Measurements from ENCODE around the gene TLE3. TPM values are rescaled to one million over a fixed set of nuclear protein-coding genes. Genes with fewer than 3 reads are reported as not detected.

Gene TLE3
- total RNA-seq, 1 donor from 2014 or later = 124 TPM

DNA sequence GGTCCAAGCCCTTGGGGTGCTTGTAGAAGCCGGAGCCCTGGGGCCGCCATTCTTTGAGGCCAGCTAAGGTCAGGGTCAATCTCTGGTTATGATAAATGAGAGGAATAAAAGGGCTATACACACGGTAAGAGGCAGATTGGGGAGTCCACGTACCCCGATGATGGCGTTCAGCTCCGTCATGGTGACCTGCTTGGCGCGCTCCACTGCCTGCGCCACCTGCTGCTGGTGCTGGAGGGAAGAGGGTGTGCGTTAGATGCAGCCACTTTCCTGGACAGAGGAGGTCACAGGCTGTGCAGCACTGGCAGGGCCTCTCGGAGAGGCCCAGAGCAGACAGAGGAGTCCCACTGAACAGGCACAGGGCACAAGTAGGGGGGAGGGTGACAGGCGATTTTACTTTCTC lies 23.3 kb downstream of the TLE3 start:
- peaks cover 21% of the 10 kb centered on the region for H3K4me1 Mint-ChIP-seq (ENCODE audit: low read depth)
- H3K9me3 Mint-ChIP-seq (ENCODE audit: low read depth) = no peaks in the 10 kb centered on the region
- no peak for DNase-seq (ENCODE audit: low spot score, unreplicated experiment)
- H3K36me3 Mint-ChIP-seq (ENCODE audit: insufficient read depth) = peaks cover 47% of the 10 kb centered on the region
- H3K27me3 Mint-ChIP-seq = no peaks in the 10 kb centered on the region
- no peak overlapping the region for H3K27ac Mint-ChIP-seq
- TF ChIP-seq, protein P1, sequence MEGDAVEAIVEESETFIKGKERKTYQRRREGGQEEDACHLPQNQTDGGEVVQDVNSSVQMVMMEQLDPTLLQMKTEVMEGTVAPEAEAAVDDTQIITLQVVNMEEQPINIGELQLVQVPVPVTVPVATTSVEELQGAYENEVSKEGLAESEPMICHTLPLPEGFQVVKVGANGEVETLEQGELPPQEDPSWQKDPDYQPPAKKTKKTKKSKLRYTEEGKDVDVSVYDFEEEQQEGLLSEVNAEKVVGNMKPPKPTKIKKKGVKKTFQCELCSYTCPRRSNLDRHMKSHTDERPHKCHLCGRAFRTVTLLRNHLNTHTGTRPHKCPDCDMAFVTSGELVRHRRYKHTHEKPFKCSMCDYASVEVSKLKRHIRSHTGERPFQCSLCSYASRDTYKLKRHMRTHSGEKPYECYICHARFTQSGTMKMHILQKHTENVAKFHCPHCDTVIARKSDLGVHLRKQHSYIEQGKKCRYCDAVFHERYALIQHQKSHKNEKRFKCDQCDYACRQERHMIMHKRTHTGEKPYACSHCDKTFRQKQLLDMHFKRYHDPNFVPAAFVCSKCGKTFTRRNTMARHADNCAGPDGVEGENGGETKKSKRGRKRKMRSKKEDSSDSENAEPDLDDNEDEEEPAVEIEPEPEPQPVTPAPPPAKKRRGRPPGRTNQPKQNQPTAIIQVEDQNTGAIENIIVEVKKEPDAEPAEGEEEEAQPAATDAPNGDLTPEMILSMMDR (IDR thresholded peaks at IDR 0.05; ENCODE audit: unreplicated experiment) = no peak
- H3K4me3 Mint-ChIP-seq (ENCODE audit: low read depth) = no peak overlapping the region

DNA sequence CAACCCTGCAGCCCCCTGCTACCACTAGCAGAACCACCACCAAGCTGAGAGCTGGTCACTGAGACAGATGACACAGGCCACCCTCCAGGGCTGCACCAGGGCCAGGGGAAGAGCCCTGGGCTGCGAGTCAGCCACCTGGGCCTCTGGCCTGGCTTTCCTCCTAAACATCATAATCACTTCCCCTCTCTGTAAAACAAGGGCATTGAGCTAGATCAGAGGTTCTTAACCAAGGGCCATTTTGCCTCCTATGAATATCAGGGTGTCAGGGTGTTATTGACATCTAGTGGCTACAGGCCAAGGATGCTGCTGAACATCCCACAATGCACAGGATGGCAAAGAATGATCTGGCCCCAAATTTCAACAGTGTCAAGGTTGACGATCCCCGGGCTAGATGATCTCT lies 25.2 kb downstream of the TLE3 start:
- no peaks in the 10 kb centered on the region for H3K27me3 Mint-ChIP-seq
- H3K36me3 Mint-ChIP-seq (ENCODE audit: insufficient read depth) = peaks cover 55% of the 10 kb centered on the region
- TF ChIP-seq, protein P1 (IDR thresholded peaks at IDR 0.05; ENCODE audit: unreplicated experiment) = no peak
- H3K9me3 Mint-ChIP-seq (ENCODE audit: low read depth) = no peaks in the 10 kb centered on the region
- no peak overlapping the region for H3K27ac Mint-ChIP-seq
- no peak for DNase-seq (ENCODE audit: low spot score, unreplicated experiment)
- H3K4me3 Mint-ChIP-seq (ENCODE audit: low read depth) = no peak overlapping the region
- H3K4me1 Mint-ChIP-seq (ENCODE audit: low read depth) = peaks cover 3% of the 10 kb centered on the region

DNA sequence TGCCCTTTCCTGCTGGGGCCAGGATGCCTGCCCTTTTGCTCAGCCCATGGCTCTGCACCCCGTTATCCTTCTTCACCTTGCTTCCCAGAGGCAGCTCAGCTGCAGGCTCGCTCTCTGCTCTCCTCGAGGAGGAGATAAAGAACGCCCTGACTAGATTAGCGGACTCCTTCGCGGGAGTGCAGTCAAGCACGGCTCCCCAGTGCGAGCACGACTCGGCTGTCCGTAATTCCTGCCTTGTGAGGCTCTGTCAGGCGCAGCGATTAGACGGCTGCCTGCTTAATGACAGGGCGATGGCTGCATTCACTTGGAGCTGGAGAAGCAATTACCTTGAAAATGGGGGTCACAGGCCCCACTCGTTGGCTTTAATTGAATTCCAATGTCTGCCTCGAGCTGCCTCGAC lies 25.9 kb downstream of the TLE3 start:
- H3K9me3 Mint-ChIP-seq (ENCODE audit: low read depth) = no peaks in the 10 kb centered on the region
- no peak for DNase-seq (ENCODE audit: low spot score, unreplicated experiment)
- TF ChIP-seq, protein P1 (IDR thresholded peaks at IDR 0.05; ENCODE audit: unreplicated experiment) = no peak

DNA sequence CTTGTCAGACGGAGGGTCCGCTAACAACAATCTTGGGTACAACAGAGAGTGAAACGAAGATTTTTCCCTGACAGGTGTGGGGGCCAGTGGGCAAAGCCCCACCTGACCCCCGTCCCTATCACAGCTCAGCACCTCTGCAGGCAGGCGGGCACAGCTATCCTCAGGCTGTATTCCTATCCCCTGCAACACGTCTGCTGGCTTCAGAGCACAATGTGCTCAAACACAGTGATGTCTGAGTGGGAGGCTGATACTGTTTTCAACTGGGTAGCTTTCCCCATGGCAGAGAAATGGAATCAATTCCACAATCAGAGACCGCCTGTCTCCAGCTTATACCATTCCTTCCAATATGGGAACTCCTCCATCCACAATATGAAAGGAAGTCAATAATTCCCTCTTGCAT lies 28.0 kb downstream of the TLE3 start:
- H3K9me3 Mint-ChIP-seq (ENCODE audit: low read depth) = no peaks in the 10 kb centered on the region
- no peak overlapping the region for H3K4me3 Mint-ChIP-seq (ENCODE audit: low read depth)
- TF ChIP-seq, protein P1 (IDR thresholded peaks at IDR 0.05; ENCODE audit: unreplicated experiment) = no peak
- no peaks in the 10 kb centered on the region for H3K27me3 Mint-ChIP-seq
- no peak overlapping the region for H3K27ac Mint-ChIP-seq
- no peaks in the 10 kb centered on the region for H3K4me1 Mint-ChIP-seq (ENCODE audit: low read depth)
- H3K36me3 Mint-ChIP-seq (ENCODE audit: insufficient read depth) = peaks cover 46% of the 10 kb centered on the region
- no peak for DNase-seq (ENCODE audit: low spot score, unreplicated experiment)

More for the DNA sequence above, 25.9 kb downstream of the TLE3 start:
- no peak overlapping the region for H3K4me3 Mint-ChIP-seq (ENCODE audit: low read depth)
- peaks cover under 1% of the 10 kb centered on the region for H3K4me1 Mint-ChIP-seq (ENCODE audit: low read depth)
- H3K27me3 Mint-ChIP-seq = no peaks in the 10 kb centered on the region
- no peak overlapping the region for H3K27ac Mint-ChIP-seq
- H3K36me3 Mint-ChIP-seq (ENCODE audit: insufficient read depth) = peaks cover 54% of the 10 kb centered on the region

DNA sequence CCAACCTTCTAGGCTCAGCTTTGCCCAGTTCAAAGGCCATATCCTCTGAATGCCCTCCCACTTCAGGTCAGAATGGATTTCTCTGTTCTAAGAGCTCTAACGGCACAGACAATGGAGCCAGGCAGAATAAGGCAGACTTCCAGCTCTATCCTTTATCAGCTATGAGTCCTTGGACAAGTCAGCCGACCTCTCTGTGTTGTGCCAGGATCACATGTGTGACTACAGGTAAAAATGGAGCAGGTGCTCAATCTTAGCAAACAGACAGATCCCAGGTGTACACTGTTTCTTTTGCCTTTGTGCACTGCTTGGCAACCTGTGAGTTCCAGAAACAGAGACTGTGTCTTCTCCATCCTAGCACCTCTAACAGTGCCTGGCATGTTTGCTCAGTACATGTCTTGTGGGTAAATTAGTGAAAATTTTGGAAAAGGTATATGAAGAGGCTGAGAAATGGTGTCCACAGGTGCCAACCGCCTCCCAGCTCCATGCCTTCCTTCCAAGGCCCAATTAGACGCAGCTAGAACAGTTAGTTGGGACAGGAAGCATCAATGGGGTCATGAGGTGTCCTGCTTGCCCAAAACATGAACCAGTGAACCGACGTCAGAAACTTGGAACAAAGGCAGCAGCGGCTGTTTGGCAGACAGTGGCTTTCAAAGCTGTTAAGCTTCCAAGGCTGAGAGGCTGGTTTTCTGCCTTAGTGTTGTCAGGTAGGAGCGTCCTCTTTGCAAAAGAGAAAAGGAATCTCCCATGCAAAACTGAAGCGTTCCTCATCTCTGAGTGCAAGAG lies 28.7 kb downstream of the TLE3 start:
- H3K27ac Mint-ChIP-seq = no peak overlapping the region
- peaks cover 43% of the 10 kb centered on the region for H3K36me3 Mint-ChIP-seq (ENCODE audit: insufficient read depth)
- no peaks in the 10 kb centered on the region for H3K27me3 Mint-ChIP-seq
- no peaks in the 10 kb centered on the region for H3K9me3 Mint-ChIP-seq (ENCODE audit: low read depth)
- TF ChIP-seq, protein P1 (IDR thresholded peaks at IDR 0.05; ENCODE audit: unreplicated experiment) = no peak
- no peak overlapping the region for H3K4me3 Mint-ChIP-seq (ENCODE audit: low read depth)
- H3K4me1 Mint-ChIP-seq (ENCODE audit: low read depth) = no peaks in the 10 kb centered on the region
- no peak for DNase-seq (ENCODE audit: low spot score, unreplicated experiment)
